ENCODE results near the gene HAPSTR1. TPM values are rescaled to one million over a fixed set of nuclear protein-coding genes. Genes with fewer than 3 reads are reported as not detected.

The HAPSTR1 gene
- polyA plus RNA-seq, 1 donor (not counting 4 experiments of a cell fraction or from before 2014, with no cell fraction given) = 46.5 TPM

GRCh38 chr16:9071377-9071776 is 20.1 kb upstream of the HAPSTR1 start:
- FAIRE-seq (no peak), DNase-seq (ENCODE audit: low read depth, low spot score) (no peak)
- Histone ChIP-seq H4K20me1 (ENCODE audit: control insufficient read depth, extremely low read depth, insufficient read depth, low read length) (no peaks in the 10 kb centered on the region), H2AFZ (ENCODE audit: control insufficient read depth, low read length) (no peak overlapping the region), H3K79me2 (ENCODE audit: control insufficient read depth, insufficient read depth, low read length) (peaks cover 10% of the 10 kb centered on the region), H3K4me3 (ENCODE audit: control insufficient read depth in 2 of 3, extremely low read depth in 1 of 3, insufficient read depth in 2 of 3, low read depth in 1 of 3, low read length in 3 of 3) (no peak overlapping the region), H3K36me3 (ENCODE audit: control insufficient read depth in 2 of 2, extremely low read depth in 1 of 2, insufficient read depth in 2 of 2, low read length in 2 of 2) (peaks cover 0 to 2% of the 10 kb centered on the region in 2 experiments), H3K4me1 (ENCODE audit: control insufficient read depth, extremely low read depth, insufficient read depth, low read length) (peaks cover 46% of the 10 kb centered on the region), H3K4me2 (ENCODE audit: control insufficient read depth, extremely low read depth, insufficient read depth, low read depth, low read length) (no peak overlapping the region), H3K27ac (ENCODE audit: control insufficient read depth, insufficient read depth, low read length) (no peak overlapping the region), H3K9ac (ENCODE audit: control insufficient read depth, extremely low read depth, insufficient read depth, low read length) (no peak overlapping the region), H3K27me3 (ENCODE audit: control insufficient read depth, extremely low read depth, insufficient read depth, low read length) (no peaks in the 10 kb centered on the region), H3K9me3 (ENCODE audit: control insufficient read depth, low read depth, low read length) (no peaks in the 10 kb centered on the region), H3K9me1 (ENCODE audit: control insufficient read depth, extremely low read depth, insufficient read depth, low read length) (no peaks in the 10 kb centered on the region)
- dilution Hi-C loops (cut with MboI; ENCODE audit: extremely low pct_ligation_motif_present, low sequenced_read_pairs) = no loop called here
- no peak for TF ChIP-seq CTCF (optimal IDR thresholded peaks at IDR 0.05 in 1 of 3, IDR thresholded peaks at IDR 0.05 in 1 of 3, conservative IDR thresholded peaks at IDR 0.05 in 1 of 3; ENCODE audit: extremely low read depth in 1 of 3, insufficient read depth in 2 of 3, low read length in 3 of 3)
- no peak for TF ChIP-seq EZH2 (IDR thresholded peaks at IDR 0.05; ENCODE audit: low read length)

- Histone ChIP-seq H3K79me2 (ENCODE audit: control insufficient read depth, insufficient read depth, low read length) (no peaks in the 10 kb centered on the region), H3K4me2 (ENCODE audit: control insufficient read depth, extremely low read depth, insufficient read depth, low read depth, low read length) (peak overlapping the region; percentile 70), H3K36me3 (ENCODE audit: control insufficient read depth in 2 of 2, extremely low read depth in 1 of 2, insufficient read depth in 2 of 2, low read length in 2 of 2) (no peaks in the 10 kb centered on the region), H2AFZ (ENCODE audit: control insufficient read depth, low read length) (peak overlapping the region; percentile 55), H3K9ac (ENCODE audit: control insufficient read depth, extremely low read depth, insufficient read depth, low read length) (peak overlapping the region; percentile 77), H3K27me3 (ENCODE audit: control insufficient read depth, extremely low read depth, insufficient read depth, low read length) (no peaks in the 10 kb centered on the region), H3K9me3 (ENCODE audit: control insufficient read depth, low read depth, low read length) (no peaks in the 10 kb centered on the region), H3K27ac (ENCODE audit: control insufficient read depth, insufficient read depth, low read length) (peak overlapping the region; percentile 97), H4K20me1 (ENCODE audit: control insufficient read depth, extremely low read depth, insufficient read depth, low read length) (no peaks in the 10 kb centered on the region), H3K4me3 (ENCODE audit: control insufficient read depth in 2 of 3, extremely low read depth in 1 of 3, insufficient read depth in 2 of 3, low read depth in 1 of 3, low read length in 3 of 3) (no peak overlapping the region), H3K9me1 (ENCODE audit: control insufficient read depth, extremely low read depth, insufficient read depth, low read length) (no peaks in the 10 kb centered on the region), H3K4me1 (ENCODE audit: control insufficient read depth, extremely low read depth, insufficient read depth, low read length) (peaks cover 53% of the 10 kb centered on the region)
- TF ChIP-seq CTCF (optimal IDR thresholded peaks at IDR 0.05 in 1 of 3, IDR thresholded peaks at IDR 0.05 in 1 of 3, conservative IDR thresholded peaks at IDR 0.05 in 1 of 3; ENCODE audit: extremely low read depth in 1 of 3, insufficient read depth in 2 of 3, low read length in 3 of 3) = no peak
- no peak for TF ChIP-seq EZH2 (IDR thresholded peaks at IDR 0.05; ENCODE audit: low read length)
- dilution Hi-C loops (cut with MboI; ENCODE audit: extremely low pct_ligation_motif_present, low sequenced_read_pairs) = no loop called here
- FAIRE-seq = peak; percentile 48
- DNase-seq (ENCODE audit: low read depth, low spot score) = peak; percentile 79
Measured at GRCh38 chr16:9072806-9073341, 18.6 kb upstream of the HAPSTR1 start.
